HG02852 (cell line): ENCODE measurements around the gene SGIP1.
"Not testable (repeated sequence)": the region's sequence is repeated elsewhere in the genome, so short reads cannot be mapped to it uniquely, and the experiment has no call there.

Experiments used
- ATAC-seq: cut with Tn5 transposase; IDR thresholded peaks from one replicate; pipeline ENCODE4 v1.9.1; 2021; ENCODE audit warnings: mild to moderate bottlenecking, moderate library complexity; ENCODE audit not compliant: unreplicated experiment

SGIP1 gene

DNA sequence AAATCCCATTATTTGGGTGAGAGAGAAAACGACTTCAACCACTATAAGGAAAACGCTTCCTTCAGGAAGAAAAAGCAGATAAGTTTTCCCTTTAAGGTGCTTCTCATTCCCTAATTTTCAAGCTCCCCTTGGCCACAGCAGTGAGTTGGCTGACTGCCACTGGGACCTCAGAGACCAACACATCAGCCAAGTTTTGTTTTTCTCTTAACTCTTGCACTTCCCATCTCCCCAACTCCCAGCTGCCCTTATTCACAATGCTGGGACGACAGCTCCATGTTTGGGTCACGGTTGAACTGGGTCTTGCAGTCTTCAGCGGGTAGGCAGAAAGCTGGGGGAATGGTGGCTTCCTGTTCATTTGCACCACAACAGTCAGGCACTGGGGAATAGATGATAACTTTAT is 18.9 kb downstream of the SGIP1 start:
- no peak for ATAC-seq

GRCh38 chr1:66553846-66554245 is 19.9 kb downstream of the SGIP1 start:
- no peak for ATAC-seq

DNA sequence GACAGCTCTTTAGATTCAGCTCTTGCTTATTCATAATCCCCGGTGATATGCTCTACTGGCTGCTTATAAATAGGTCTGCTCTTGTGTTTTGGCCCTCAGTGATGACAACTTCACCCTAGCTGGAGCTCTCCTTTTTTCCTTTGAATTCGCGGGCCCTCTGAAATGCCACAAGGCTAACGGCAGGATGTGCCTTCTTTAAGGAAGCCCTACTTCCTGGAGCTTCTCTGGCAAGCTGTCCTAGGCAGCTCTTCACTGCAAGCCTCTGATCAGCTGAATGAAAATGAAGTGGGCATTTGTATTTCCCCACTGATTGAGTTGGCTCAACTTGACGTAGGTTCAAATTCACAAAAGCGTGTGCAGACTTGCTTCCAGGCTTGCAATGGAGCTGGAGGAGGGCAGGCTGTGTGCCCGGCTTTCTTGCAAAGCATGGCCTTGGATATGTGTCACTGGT is 22.2 kb downstream of the SGIP1 start:
- ATAC-seq = no peak

GRCh38 chr1:66557157-66557556 is 23.2 kb downstream of the SGIP1 start:
- ATAC-seq = no peak

DNA sequence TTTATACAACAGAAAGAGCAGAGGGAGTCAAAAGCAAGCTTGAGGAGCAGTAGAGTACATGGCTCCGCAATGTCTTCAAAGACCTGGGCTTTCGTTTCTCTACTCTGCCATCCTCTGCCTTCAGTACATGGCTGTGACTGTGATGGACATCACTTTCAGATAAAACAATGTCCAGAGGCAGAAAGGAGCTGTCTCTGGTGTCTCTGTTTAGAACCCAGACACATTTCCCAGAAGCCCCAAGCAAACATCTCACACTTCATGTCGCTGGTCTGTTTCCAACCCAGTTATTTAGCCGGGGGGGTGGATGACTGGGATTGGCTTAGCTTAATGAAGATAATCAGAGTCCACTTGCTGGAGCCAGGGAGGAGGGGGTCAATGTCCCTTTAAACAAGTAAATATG is 25.6 kb downstream of the SGIP1 start:
- ATAC-seq = no peak

DNA sequence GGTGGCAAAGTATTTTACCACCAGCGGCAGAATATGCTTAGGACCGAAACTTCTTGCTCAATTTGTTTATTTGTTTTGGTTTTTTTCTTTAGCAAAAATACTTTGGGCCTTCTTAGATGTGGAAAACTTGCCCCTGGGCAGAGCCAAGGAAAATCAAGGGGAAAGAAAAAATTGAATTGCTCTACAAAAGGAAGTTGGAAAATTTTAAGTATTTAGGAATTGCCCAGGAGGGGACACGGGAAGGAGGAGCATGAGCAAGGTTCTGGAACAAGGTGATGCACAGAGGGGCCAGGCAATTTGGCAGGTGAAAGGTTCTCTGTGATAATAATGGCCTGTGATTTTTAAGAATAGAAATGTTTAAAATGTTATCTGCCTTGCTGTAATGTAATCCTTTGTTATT is 28.6 kb downstream of the SGIP1 start:
- ATAC-seq = no peak

- ATAC-seq = no peak
Measured at GRCh38 chr1:66563094-66563800, 29.3 kb downstream of the SGIP1 start.

DNA sequence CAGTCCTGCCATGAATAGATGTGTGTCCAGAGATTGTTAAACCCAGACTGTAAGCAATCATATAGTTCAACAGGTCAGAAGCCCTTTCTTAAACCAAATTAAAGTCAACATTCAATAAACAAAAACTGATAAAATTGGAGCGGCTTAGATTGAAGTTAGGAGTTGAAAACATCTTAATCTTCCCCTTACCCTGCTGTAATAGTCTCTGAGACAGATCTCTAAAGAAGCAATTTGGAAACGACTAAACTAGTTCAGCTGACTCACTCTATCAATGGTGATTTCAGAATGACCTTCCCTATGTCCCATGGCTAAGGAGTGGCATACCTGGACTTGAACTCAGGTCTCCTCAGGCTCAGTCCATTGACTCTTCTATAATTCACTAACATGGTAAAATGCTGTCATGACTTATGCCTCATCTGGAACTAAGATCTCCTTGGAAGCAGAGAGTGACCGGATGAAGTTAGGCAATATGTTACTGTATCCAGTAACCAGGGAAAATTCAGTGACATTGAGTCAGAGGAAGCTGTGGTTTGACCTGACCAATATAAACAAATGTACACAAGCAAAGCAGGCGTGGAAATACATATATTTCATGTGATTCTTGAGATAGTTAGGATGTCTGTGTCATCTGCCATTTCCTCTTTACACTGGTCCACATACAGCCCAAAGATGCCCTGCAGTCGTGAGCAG is 30.1 kb downstream of the SGIP1 start:
- ATAC-seq = no peak

- no peak for ATAC-seq
Measured at GRCh38 chr1:66570196-66570595, 36.2 kb downstream of the SGIP1 start.

GRCh38 chr1:66571789-66572188 is 37.8 kb downstream of the SGIP1 start:
- no peak for ATAC-seq

DNA sequence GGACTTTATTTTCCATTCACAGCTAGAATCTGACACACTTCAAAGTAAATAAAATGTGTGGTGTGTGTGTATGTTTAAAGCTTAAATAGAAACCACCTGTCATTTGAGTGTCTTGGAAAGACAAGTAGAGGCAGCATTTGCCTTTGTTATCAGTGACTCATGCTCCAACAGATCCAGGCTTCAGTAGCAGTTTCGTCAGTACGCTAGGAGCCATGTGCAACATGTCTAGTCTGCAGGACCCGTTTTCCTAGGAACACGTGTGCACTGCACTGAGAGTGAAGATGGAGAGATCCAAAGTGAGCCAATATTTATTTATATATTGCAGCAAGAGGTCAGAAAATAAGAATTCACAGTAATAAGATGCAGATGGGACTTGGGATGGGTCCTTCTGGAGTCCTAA is 41.8 kb downstream of the SGIP1 start:
- no peak for ATAC-seq

GRCh38 chr1:66576645-66577044 is 42.7 kb downstream of the SGIP1 start:
- no peak for ATAC-seq

GRCh38 chr1:66578841-66579240 is 44.9 kb downstream of the SGIP1 start:
- no peak for ATAC-seq

DNA sequence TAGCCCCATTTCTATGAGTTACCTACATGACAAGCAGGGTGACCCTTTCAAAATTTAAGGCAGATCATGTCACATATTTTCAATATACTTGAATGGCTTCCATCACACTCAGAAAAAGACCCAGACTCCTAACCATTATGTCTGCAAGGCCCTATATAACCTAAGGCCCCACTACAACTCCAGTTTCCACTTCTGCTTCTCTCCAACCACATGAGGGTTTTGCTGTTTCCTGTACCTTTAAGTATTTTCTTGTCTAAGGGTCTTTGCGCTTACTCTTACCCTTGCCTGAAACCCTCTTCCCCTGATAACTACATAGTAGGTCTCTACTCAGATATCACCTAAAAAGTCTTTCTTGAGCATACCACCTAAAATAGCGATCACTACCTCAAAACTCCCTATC is 46.1 kb downstream of the SGIP1 start:
- ATAC-seq = no peak

DNA sequence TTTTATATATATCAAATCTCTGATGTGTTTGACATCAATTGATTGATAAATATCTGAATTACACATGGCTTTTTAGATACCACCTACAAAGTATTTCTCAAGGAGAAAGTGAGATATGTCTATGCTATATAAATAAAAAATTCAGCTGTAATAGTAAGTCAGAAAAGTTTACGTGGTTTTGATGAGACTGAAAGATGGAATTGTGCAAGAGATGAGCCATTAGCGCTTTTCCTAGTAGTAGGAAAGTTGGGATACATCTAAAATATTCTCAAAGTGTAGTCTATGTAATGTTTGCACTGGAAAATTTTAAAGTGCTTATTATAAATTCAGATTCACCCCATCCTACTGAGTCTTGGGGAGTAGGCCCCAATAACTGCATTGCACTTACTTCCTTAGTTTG is 49.1 kb downstream of the SGIP1 start:
- ATAC-seq = no peak

GRCh38 chr1:66585002-66585401 is 51.0 kb downstream of the SGIP1 start:
- no peak for ATAC-seq

DNA sequence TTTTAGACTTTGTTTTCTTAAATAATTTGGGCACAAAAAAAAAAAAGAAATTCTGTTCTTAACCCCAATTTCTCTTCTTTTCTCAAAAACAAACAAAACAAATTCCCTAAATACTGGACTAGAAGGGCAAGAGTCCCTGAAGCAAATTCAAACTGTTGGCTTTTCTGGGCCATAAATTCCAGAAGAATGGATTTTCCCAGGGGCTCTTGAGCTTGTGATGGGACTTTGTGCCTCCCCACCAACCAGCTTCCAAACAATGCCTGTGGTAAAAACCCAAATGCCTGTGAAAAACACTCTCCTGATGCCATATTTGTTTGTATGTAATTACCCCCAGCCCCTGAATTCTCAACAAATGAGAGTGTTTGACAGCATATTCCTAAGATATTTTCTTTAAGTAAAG is 55.4 kb downstream of the SGIP1 start:
- ATAC-seq = no peak

GRCh38 chr1:66592106-66592507 is 58.2 kb downstream of the SGIP1 start:
- not testable (repeated sequence) for ATAC-seq

- no peak for ATAC-seq
Measured at GRCh38 chr1:66596191-66596590, 62.2 kb downstream of the SGIP1 start.

DNA sequence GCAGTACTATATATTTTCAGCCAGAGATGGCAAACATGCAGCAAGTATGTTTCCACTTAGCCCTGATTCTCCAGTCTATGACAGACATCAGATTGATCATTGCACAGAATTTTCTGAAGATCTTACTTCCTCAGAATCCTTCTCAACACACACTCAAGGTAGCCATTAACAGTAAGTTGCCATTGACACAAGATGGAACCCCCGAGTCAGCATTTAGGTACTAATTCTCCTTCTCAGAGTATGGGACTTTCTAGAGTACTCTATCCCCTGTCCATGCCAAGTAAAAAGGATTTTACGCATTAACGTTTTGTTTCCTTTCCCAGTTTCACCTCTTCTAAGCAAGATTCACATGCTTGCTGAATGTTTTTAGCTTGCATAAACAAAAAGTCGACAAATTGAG is 63.5 kb downstream of the SGIP1 start:
- ATAC-seq = no peak

GRCh38 chr1:66598670-66599069 is 64.7 kb downstream of the SGIP1 start:
- ATAC-seq = no peak

DNA sequence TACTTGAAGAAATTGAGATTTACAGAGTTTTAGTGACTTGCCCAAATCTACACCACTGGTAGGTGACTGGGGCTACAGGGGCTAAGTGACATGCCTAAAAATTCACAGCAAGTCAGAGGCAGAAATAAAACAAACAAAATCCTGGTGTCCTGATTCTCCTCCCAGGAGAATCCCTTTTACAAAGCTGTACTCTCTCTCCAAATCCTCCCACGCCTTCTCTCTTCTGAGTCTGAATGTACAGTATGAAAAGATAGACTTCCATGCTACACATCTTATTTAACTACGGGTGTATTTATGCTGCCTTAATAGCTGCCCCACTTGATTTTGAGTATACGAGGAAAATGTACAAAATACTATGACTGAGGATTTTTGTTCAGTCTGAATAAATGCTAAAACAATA is 65.4 kb downstream of the SGIP1 start:
- no peak for ATAC-seq
